Measurements from ENCODE around the gene PPP2R2C. TPM values are rescaled to one million over a fixed set of nuclear protein-coding genes. Genes with fewer than 3 reads are reported as not detected.

PPP2R2C gene
- total and polyA plus RNA-seq, 9 of the 15 experiments (the other 6 are each of a cell fraction or from before 2014, with no cell fraction given), result 0.04 to 0.06 TPM; not detected in 7

GRCh38 chr4:6472008-6472386 lies 417 bp downstream of the PPP2R2C start:
- DNase-seq (ENCODE audit: extremely low read depth in 1 of 4, low spot score in 3 of 4) (no peak), FAIRE-seq (no peak), ATAC-seq (no peak)
- H3K9me1 ChIP-seq (ENCODE audit: control insufficient read depth, insufficient read depth, low read length), result no peaks in the 10 kb centered on the region
- in situ Hi-C loops (cut with MboI) (no loop called here), intact Hi-C loops (cut with micrococcal nuclease) (no loop called here)
- H3K36me3 ChIP-seq (ENCODE audit: control insufficient read depth, insufficient read depth, low read length), result no peaks in the 10 kb centered on the region
- ChIA-PET POLR2A (no interaction called here), CTCF (ENCODE audit: low intra/inter-chr PET ratio) (no interaction called here)
- BruUV-seq (replicated peaks), result no TSS peak
- H4K20me1 ChIP-seq (replicated peaks; ENCODE audit: control insufficient read depth, insufficient read depth, low read length), result peaks cover 4% of the 10 kb centered on the region; the same call in 1 of the 2 replicates
- H3K9me3 ChIP-seq (replicated peaks; ENCODE audit: control insufficient read depth, insufficient read depth, low read depth, low read length), result no peaks in the 10 kb centered on the region
- TF ChIP-seq TCF15 (CRISPR knock-in tag; IDR thresholded peaks at IDR 0.05) (no peak), ELF4 (CRISPR knock-in tag; IDR thresholded peaks at IDR 0.05) (no peak), PCBP1 (IDR thresholded peaks at IDR 0.05; ENCODE audit: low read depth, low read length, poor library complexity, severe bottlenecking) (peak; percentile 63), HNRNPK (IDR thresholded peaks at IDR 0.05; ENCODE audit: low read depth, low read length, poor library complexity, severe bottlenecking) (peak; percentile 41)
- no peak overlapping the region for H3K4me2 ChIP-seq (ENCODE audit: insufficient read depth, low read length)
- H3K9ac ChIP-seq (ENCODE audit: insufficient read depth in 1 of 2, low read depth in 2 of 2, low read length in 2 of 2), result no peak overlapping the region
- no peak overlapping the region for H3K4me3 ChIP-seq
- no peaks in the 10 kb centered on the region for H3K79me2 ChIP-seq (ENCODE audit: control insufficient read depth, insufficient read depth, low read length)
- no peak overlapping the region for H2AFZ ChIP-seq (ENCODE audit: low read depth, low read length)
- no peak overlapping the region for H3K27ac ChIP-seq (ENCODE audit: extremely low read depth, low read depth, low read length)
- peaks cover 0 to 16% of the 10 kb centered on the region in 2 experiments; a peak in 2 of 5 replicates for H3K4me1 ChIP-seq (replicated peaks in 1 of 2; ENCODE audit: control insufficient read depth in 2 of 2, insufficient read depth in 2 of 2, low read length in 2 of 2)
- peaks cover 7 to 28% of the 10 kb centered on the region in 2 experiments for H3K27me3 ChIP-seq (ENCODE audit: control insufficient read depth in 2 of 2, insufficient read depth in 2 of 2, low read length in 2 of 2)
- WGBS (ENCODE audit: insufficient coverage, low coverage, missing lambda C conversion rate), result 60% methylated on average over 15 of the region's 44 CpGs
